Endothelial cell of umbilical vein (primary cell): ENCODE results near the gene GRM8. TPM values are rescaled to one million over a fixed set of nuclear protein-coding genes. Genes with fewer than 3 reads are reported as not detected.

ENCODE experiments used
- BruUV-seq: library from RNA; stranded (reverse); fragments of 400-500 nt; replicated peaks from 2 replicates; lab custom pipeline; 2021; lab: Mats Ljungman, UMichigan
- CTCF ChIA-PET: fragments of 300-600, 350-600 bp; sonication (Branson Sonifier 250); formaldehyde crosslinking; loops from one replicate; lab custom pipeline; 2021; ENCODE audit warnings: antibody characterized with exemption, inconsistent platforms; lab: Charles Lee
- POLR2A ChIA-PET: fragments of 300-600, 350-600 bp; sonication (Branson Sonifier 250); formaldehyde crosslinking; loops from one replicate; lab custom pipeline; 2021; ENCODE audit warnings: antibody characterized with exemption, inconsistent platforms; lab: Charles Lee
- DNase-seq: peaks from one replicate; pipeline ENCODE4 v3.0.0-alpha.2; 2011; ENCODE audit warnings: low read depth, low spot score
- FAIRE-seq: peaks from 2 replicates; lab custom pipeline; 2011; peaks lifted over from hg19 to GRCh38; lab: Jason Lieb, UNC
- H2AFZ ChIP-seq: 2 replicates; pipeline ENCODE4 v1.6.0; 2012; ENCODE audit warnings: low read depth, low read length, control low read depth, inconsistent platforms
- H3K27ac ChIP-seq: 2 replicates; pipeline ENCODE4 v1.5.1; 2011; ENCODE audit warnings: low read depth, mild to moderate bottlenecking, control low read depth, low read length, moderate library complexity; ENCODE audit not compliant: insufficient read depth
- H3K27me3 ChIP-seq, 2 experiments: 2 replicates each; pipeline versions ENCODE4 v1.6.0 to v1.6.1; 2011; ENCODE audit warnings: low read length in 2 of 2, mixed read lengths in 1 of 2; ENCODE audit not compliant: control insufficient read depth in 2 of 2, insufficient read depth in 2 of 2
- H3K36me3 ChIP-seq, 2 experiments: 2 replicates in 1 of 2; 3 replicates in 1 of 2; pipeline ENCODE4 v1.5.1; 2011; ENCODE audit warnings: low read length in 2 of 2, mild to moderate bottlenecking in 1 of 2, moderate library complexity in 1 of 2; ENCODE audit not compliant: control insufficient read depth in 2 of 2, insufficient read depth in 2 of 2; ENCODE audit errors: extremely low read depth in 1 of 2
- H3K4me1 ChIP-seq: 3 replicates; pipeline ENCODE4 v1.5.1; 2011; ENCODE audit warnings: mild to moderate bottlenecking, low read length; ENCODE audit not compliant: control insufficient read depth, insufficient read depth; ENCODE audit errors: extremely low read depth
- H3K4me2 ChIP-seq: 2 replicates; pipeline ENCODE4 v1.6.1; 2011; ENCODE audit warnings: low read length, control low read depth, mixed read lengths; ENCODE audit not compliant: insufficient read depth
- H3K4me3 ChIP-seq, 3 experiments: fragments of 200-600 bp in 1 of 3; sonication (generic), shearing (Covaris generic) in 1 of 3; replicated peaks in 1 of 3; 2 replicates each; pipeline ENCODE4 v1.5.1; 2011 to 2016; ENCODE audit warnings: control low read depth in 3 of 3, low read length in 3 of 3, mild to moderate bottlenecking in 2 of 3, inconsistent platforms in 1 of 3, low read depth in 1 of 3, moderate library complexity in 1 of 3; ENCODE audit not compliant: insufficient read depth in 1 of 3
- H3K79me2 ChIP-seq: 2 replicates; pipeline ENCODE4 v1.6.0; 2012; ENCODE audit warnings: low read length, inconsistent platforms; ENCODE audit not compliant: control insufficient read depth, insufficient read depth
- H3K9ac ChIP-seq: replicated peaks from 2 replicates; pipeline ENCODE3; 2011; ENCODE audit warnings: low read length, control low read depth; ENCODE audit not compliant: insufficient read depth; ENCODE audit errors: extremely low read depth
- H3K9me1 ChIP-seq: replicated peaks from 3 replicates; pipeline ENCODE4 v1.6.0; 2011; ENCODE audit warnings: mild to moderate bottlenecking, low read length; ENCODE audit not compliant: control insufficient read depth, insufficient read depth; ENCODE audit errors: extremely low read depth
- H3K9me3 ChIP-seq: replicated peaks from 2 replicates; pipeline ENCODE4 v1.5.1; 2012; ENCODE audit warnings: low read length, inconsistent platforms; ENCODE audit not compliant: control insufficient read depth, insufficient read depth
- H4K20me1 ChIP-seq: replicated peaks from 2 replicates; pipeline ENCODE3; 2011; ENCODE audit warnings: mild to moderate bottlenecking, low read length; ENCODE audit not compliant: control insufficient read depth, insufficient read depth; ENCODE audit errors: extremely low read depth
- EZH2 ChIP-seq: IDR thresholded peaks from 2 replicates; pipeline ENCODE4 v1.6.1; 2012; ENCODE audit warnings: borderline replicate concordance, low read depth, mild to moderate bottlenecking, moderate library complexity, low read length, inconsistent platforms; ENCODE audit not compliant: severe bottlenecking
- FOS ChIP-seq: IDR thresholded peaks from 2 replicates; pipeline ENCODE4 v1.6.1; 2011; ENCODE audit warnings: mild to moderate bottlenecking, low read length, moderate library complexity, borderline replicate concordance; ENCODE audit not compliant: insufficient read depth
- GATA2 ChIP-seq: IDR thresholded peaks from 2 replicates; pipeline ENCODE4 v1.7.0; 2011; ENCODE audit warnings: low read depth, mild to moderate bottlenecking, moderate library complexity, mixed read lengths, low read length; ENCODE audit not compliant: insufficient read length, insufficient read depth
- JUN ChIP-seq: IDR thresholded peaks from 2 replicates; pipeline ENCODE4 v1.6.1; 2011; ENCODE audit warnings: borderline replicate concordance, low read depth; ENCODE audit not compliant: insufficient read length, insufficient read depth
- MYC ChIP-seq: IDR thresholded peaks from one replicate; pipeline ENCODE4 v1.6.1; 2011; ENCODE audit warnings: mild to moderate bottlenecking, low read depth, low read length
- POLR2A ChIP-seq: IDR thresholded peaks from 2 replicates; pipeline ENCODE4 v1.6.1; 2012; ENCODE audit warnings: low read depth, mild to moderate bottlenecking, control low read depth, low read length
- POLR2AphosphoS5 ChIP-seq: IDR thresholded peaks from 2 replicates; pipeline ENCODE4 v1.6.1; 2012; ENCODE audit warnings: low read depth, mild to moderate bottlenecking, control low read depth, low read length, moderate library complexity; ENCODE audit not compliant: insufficient read depth
- dilution Hi-C: fragments of 300-500 bp; cut with MboI; formaldehyde crosslinking; loops from one replicate; pipeline ENCODE4 v1.15.0; 2019; ENCODE audit warnings: low sequenced_read_pairs; ENCODE audit not compliant: extremely low pct_ligation_motif_present
- intact Hi-C: fragments of 100-400 bp; cut with micrococcal nuclease; formaldehyde crosslinking; loops from one replicate; pipeline ENCODE4 v1.10.0; 2022
- polyA plus RNA-seq, 4 experiments: library from polyadenylated mRNA; depleted of rRNA in 3 of 4; stranded (reverse) in 3 of 4; unstranded in 1 of 4; fragments of >200 nt; gene quantifications; 2 replicates each; pipeline versions ENCODE4 v1.2.1 to v1.2.3, GENCODE V29; 2011 to 2012; ENCODE audit warnings: missing spikeins in 1 of 4
- total RNA-seq: library from RNA; stranded (reverse); gene quantifications from 2 replicates; pipeline ENCODE4 v1.2.3, GENCODE V29; 2021
- TF ChIP-seq, protein P1 (sequence below): IDR thresholded peaks from 2 replicates; pipeline ENCODE4 v1.6.1; 2011; ENCODE audit not compliant: insufficient read depth, insufficient read length
- TF ChIP-seq, protein P2 (sequence below), 2 donors: IDR thresholded peaks; 1 replicate in 1 of 2; 2 replicates in 1 of 2; pipeline ENCODE4 v1.5.1; 2011; ENCODE audit warnings: low read length in 2 of 2, mild to moderate bottlenecking in 2 of 2, moderate library complexity in 2 of 2, control low read depth in 1 of 2, inconsistent platforms in 1 of 2, low read depth in 1 of 2; ENCODE audit not compliant: insufficient read depth in 1 of 2; ENCODE audit errors: extremely low read depth in 1 of 2

Gene GRM8
- total and polyA plus RNA-seq, 2 donors (not counting 3 experiments of a cell fraction or from before 2014, with no cell fraction given) = not detected

DNA sequence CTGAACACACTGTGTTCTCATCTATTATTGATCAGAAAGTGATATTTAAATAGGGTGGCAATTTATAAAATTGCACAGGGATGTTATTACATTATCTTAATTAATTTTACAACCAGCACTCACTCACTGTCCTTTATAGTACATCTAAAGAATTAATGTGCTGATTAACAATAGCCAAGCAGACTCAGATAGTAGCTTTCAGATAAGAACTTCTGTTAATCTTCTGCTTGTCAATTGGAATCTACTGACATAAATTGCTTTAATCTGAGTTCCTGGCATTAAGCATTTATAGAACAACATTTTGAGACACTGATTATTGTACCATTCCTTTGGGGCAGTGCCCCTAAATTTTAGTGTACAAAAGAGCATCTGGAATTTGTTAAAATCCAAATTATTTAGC, 408.9 kb downstream of the GRM8 start:
- BruUV-seq = no TSS peak
- Histone ChIP-seq H3K4me3 (no peak overlapping the region), H3K9me1 (no peaks in the 10 kb centered on the region), H3K4me2 (no peak overlapping the region), H3K9ac (no peak overlapping the region), H3K9me3 (no peaks in the 10 kb centered on the region), H3K79me2 (no peaks in the 10 kb centered on the region), H4K20me1 (no peaks in the 10 kb centered on the region), H3K36me3 (no peaks in the 10 kb centered on the region), H2AFZ (no peak overlapping the region), H3K4me1 (no peaks in the 10 kb centered on the region), H3K27ac (no peak overlapping the region), H3K27me3 (no peaks in the 10 kb centered on the region)
- TF ChIP-seq, protein P1, sequence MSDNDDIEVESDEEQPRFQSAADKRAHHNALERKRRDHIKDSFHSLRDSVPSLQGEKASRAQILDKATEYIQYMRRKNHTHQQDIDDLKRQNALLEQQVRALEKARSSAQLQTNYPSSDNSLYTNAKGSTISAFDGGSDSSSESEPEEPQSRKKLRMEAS = no peak
- TF ChIP-seq POLR2AphosphoS5 (no peak), FOS (no peak), GATA2 (no peak)
- intact Hi-C loops (no loop called here), dilution Hi-C loops (no loop called here)
- no peak for FAIRE-seq
- ChIA-PET CTCF (no interaction called here), POLR2A (no interaction called here)
- no peak for DNase-seq

DNA sequence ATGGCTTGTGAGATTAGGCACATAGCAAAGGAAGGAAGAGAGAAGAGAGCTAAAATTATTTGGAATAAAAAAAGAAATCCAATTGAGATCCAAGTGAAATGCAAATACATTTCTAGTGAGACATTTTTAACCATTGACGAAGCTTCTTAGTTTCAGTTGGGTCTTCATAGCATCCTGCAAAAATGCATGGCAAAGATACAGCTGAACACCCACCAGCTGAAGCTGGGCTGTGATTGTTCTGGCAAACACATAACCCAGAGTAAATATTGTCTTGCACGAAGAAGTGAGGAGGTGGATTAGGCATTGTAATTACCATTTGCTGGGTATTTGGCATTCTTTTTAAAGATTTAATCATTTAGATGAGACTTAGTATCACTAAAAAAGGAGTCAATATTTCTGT, 409.4 kb downstream of the GRM8 start:
- Histone ChIP-seq H3K9ac (no peak overlapping the region), H3K79me2 (no peaks in the 10 kb centered on the region), H3K9me3 (no peaks in the 10 kb centered on the region), H4K20me1 (no peaks in the 10 kb centered on the region), H3K4me3 (no peak overlapping the region), H3K9me1 (no peaks in the 10 kb centered on the region), H3K4me2 (no peak overlapping the region), H2AFZ (no peak overlapping the region), H3K4me1 (no peaks in the 10 kb centered on the region), H3K36me3 (no peaks in the 10 kb centered on the region), H3K27ac (no peak overlapping the region), H3K27me3 (no peaks in the 10 kb centered on the region)
- FAIRE-seq = no peak
- no peak for DNase-seq
- no TSS peak for BruUV-seq
- ChIA-PET POLR2A (no interaction called here), CTCF (no interaction called here)
- intact Hi-C loops (no loop called here), dilution Hi-C loops (no loop called here)
- TF ChIP-seq, protein P1 = no peak
- no peak for TF ChIP-seq JUN
- TF ChIP-seq GATA2 = no peak
- no peak for TF ChIP-seq EZH2
- no peak for TF ChIP-seq POLR2AphosphoS5
- TF ChIP-seq MYC = no peak
- TF ChIP-seq FOS = no peak
- TF ChIP-seq, protein P2, sequence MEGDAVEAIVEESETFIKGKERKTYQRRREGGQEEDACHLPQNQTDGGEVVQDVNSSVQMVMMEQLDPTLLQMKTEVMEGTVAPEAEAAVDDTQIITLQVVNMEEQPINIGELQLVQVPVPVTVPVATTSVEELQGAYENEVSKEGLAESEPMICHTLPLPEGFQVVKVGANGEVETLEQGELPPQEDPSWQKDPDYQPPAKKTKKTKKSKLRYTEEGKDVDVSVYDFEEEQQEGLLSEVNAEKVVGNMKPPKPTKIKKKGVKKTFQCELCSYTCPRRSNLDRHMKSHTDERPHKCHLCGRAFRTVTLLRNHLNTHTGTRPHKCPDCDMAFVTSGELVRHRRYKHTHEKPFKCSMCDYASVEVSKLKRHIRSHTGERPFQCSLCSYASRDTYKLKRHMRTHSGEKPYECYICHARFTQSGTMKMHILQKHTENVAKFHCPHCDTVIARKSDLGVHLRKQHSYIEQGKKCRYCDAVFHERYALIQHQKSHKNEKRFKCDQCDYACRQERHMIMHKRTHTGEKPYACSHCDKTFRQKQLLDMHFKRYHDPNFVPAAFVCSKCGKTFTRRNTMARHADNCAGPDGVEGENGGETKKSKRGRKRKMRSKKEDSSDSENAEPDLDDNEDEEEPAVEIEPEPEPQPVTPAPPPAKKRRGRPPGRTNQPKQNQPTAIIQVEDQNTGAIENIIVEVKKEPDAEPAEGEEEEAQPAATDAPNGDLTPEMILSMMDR (IDR thresholded peaks at IDR 0.05; ENCODE audit: extremely low read depth in 1 of 2, insufficient read depth in 1 of 2, low read depth in 1 of 2, low read length in 2 of 2) = no peak
- TF ChIP-seq POLR2A = no peak
